HS-5 (cell line): ENCODE results near the gene EHMT1.

ENCODE experiments used
- DNase-seq: peaks from one replicate; pipeline ENCODE4 v3.0.0-alpha.2; 2012; ENCODE audit warnings: low read depth

Gene EHMT1

GRCh38 chr9:137825324-137825989 is 206.7 kb downstream of the EHMT1 start:
- no peak for DNase-seq

- DNase-seq = no peak
Measured at GRCh38 chr9:137827908-137828526, 209.2 kb downstream of the EHMT1 start.

- no peak for DNase-seq
Measured at GRCh38 chr9:137828527-137829259, 209.9 kb downstream of the EHMT1 start.

GRCh38 chr9:137829260-137829996 is 210.6 kb downstream of the EHMT1 start:
- DNase-seq = no peak

GRCh38 chr9:137832191-137832700 is 213.4 kb downstream of the EHMT1 start:
- no peak for DNase-seq

- no peak for DNase-seq
Measured at GRCh38 chr9:137832830-137833590, 214.2 kb downstream of the EHMT1 start.

GRCh38 chr9:137833721-137834613 is 215.2 kb downstream of the EHMT1 start:
- no peak for DNase-seq

- DNase-seq = no peak
Measured at GRCh38 chr9:137834846-137835546, 216.2 kb downstream of the EHMT1 start.

- DNase-seq = no peak
Measured at GRCh38 chr9:137836151-137836830, 217.5 kb downstream of the EHMT1 start.

GRCh38 chr9:137836831-137837241 is 218.0 kb downstream of the EHMT1 start:
- DNase-seq = no peak

- DNase-seq = no peak
Measured at GRCh38 chr9:137837345-137838278, 218.8 kb downstream of the EHMT1 start.

GRCh38 chr9:137838576-137838975 is 219.8 kb downstream of the EHMT1 start:
- no peak for DNase-seq

GRCh38 chr9:137843355-137843754 is 224.6 kb downstream of the EHMT1 start:
- DNase-seq = no peak

- DNase-seq = no peak
Measured at GRCh38 chr9:137851516-137852267, 232.9 kb downstream of the EHMT1 start.

GRCh38 chr9:137853392-137853995 is 234.7 kb downstream of the EHMT1 start:
- DNase-seq = no peak

GRCh38 chr9:137860361-137860760 is 241.6 kb downstream of the EHMT1 start:
- no peak for DNase-seq

GRCh38 chr9:137865581-137866145 is 246.9 kb downstream of the EHMT1 start:
- DNase-seq = no peak
